CD4-positive, alpha-beta T cell treated with Interleukin-17A for 1 hour (primary cell): ENCODE results near the gene FAT2.

Experiments used
- DNase-seq: peaks from one replicate; pipeline ENCODE4 v3.0.0-alpha.2; 2020

FAT2 gene

GRCh38 chr5:151591144-151591819 lies at the start of gene FAT2:
FAT2 (minus strand) TSS chr5:151591331; CDS start chr5:151568931, 22,400 bp downstream.
- no peak for DNase-seq

- no peak for DNase-seq
These were observed 47.5 kb upstream of the FAT2 start for GRCh38 chr5:151638619-151639018.

GRCh38 chr5:151637676-151638075 lies 46.5 kb upstream of the FAT2 start:
- no peak for DNase-seq

- DNase-seq = no peak
These were observed 42.8 kb upstream of the FAT2 start for GRCh38 chr5:151633892-151634291.

GRCh38 chr5:151632941-151633340 lies 41.8 kb upstream of the FAT2 start:
- DNase-seq = no peak

- DNase-seq = no peak
These were observed 41.4 kb upstream of the FAT2 start for GRCh38 chr5:151632524-151632923.

GRCh38 chr5:151631941-151632340 lies 40.8 kb upstream of the FAT2 start:
- DNase-seq = no peak

- no peak for DNase-seq
These were observed 39.0 kb upstream of the FAT2 start for GRCh38 chr5:151630088-151630487.

GRCh38 chr5:151628112-151628823 lies 37.1 kb upstream of the FAT2 start:
- no peak for DNase-seq

GRCh38 chr5:151627650-151628049 lies 36.5 kb upstream of the FAT2 start:
- DNase-seq = no peak

- no peak for DNase-seq
These were observed 34.2 kb upstream of the FAT2 start for GRCh38 chr5:151625285-151625684.

- no peak for DNase-seq
These were observed 33.3 kb upstream of the FAT2 start for GRCh38 chr5:151624476-151624875.

GRCh38 chr5:151622367-151623088 lies 31.4 kb upstream of the FAT2 start:
- DNase-seq = no peak

- no peak for DNase-seq
These were observed 29.3 kb upstream of the FAT2 start for GRCh38 chr5:151620461-151620840.

GRCh38 chr5:151619812-151620460 lies 28.8 kb upstream of the FAT2 start:
- DNase-seq = no peak

GRCh38 chr5:151618907-151619306 lies 27.8 kb upstream of the FAT2 start:
- no peak for DNase-seq

GRCh38 chr5:151617841-151618710 lies 26.9 kb upstream of the FAT2 start:
- no peak for DNase-seq

GRCh38 chr5:151617383-151617840 lies 26.3 kb upstream of the FAT2 start:
- no peak for DNase-seq

GRCh38 chr5:151615431-151615830 lies 24.3 kb upstream of the FAT2 start:
- no peak for DNase-seq

- no peak for DNase-seq
These were observed 23.4 kb upstream of the FAT2 start for GRCh38 chr5:151614565-151614964.

GRCh38 chr5:151612689-151613427 lies 21.7 kb upstream of the FAT2 start:
- DNase-seq = peak; percentile 56
